ENCODE data around the gene ERG28. TPM values are rescaled to one million over a fixed set of nuclear protein-coding genes. Genes with fewer than 3 reads are reported as not detected.
A peak's percentile ranks its signal among the peaks of the same experiment; 100 is the strongest.

ERG28 gene
- total and polyA plus RNA-seq, 2 of the 13 experiments (the other 11 are each of a cell fraction or from before 2014, with no cell fraction given) = 27.3 to 32.3 TPM

- no peak for TF ChIP-seq ATF5 (CRISPR knock-in tag; IDR thresholded peaks at IDR 0.05; ENCODE audit: low read depth)
- no peak for TF ChIP-seq REL (CRISPR knock-in tag; conservative IDR thresholded peaks at IDR 0.05)
- no peak for TF ChIP-seq AKAP8 (CRISPR knock-in tag; IDR thresholded peaks at IDR 0.05)
- no peak for TF ChIP-seq SOX6 (IDR thresholded peaks at IDR 0.05)
- TF ChIP-seq SOX6 (CRISPR knock-in tag; IDR thresholded peaks at IDR 0.05) = peak; percentile 37
- no peak for TF ChIP-seq LBX2 (CRISPR knock-in tag; IDR thresholded peaks at IDR 0.05; ENCODE audit: borderline replicate concordance)
- TF ChIP-seq MLX (CRISPR knock-in tag; IDR thresholded peaks at IDR 0.05) = 0 out of 2 replicates have a peak, but pooled peaks have one; percentile 1
- no peak for TF ChIP-seq ETS1 (CRISPR knock-in tag; IDR thresholded peaks at IDR 0.05)
- TF ChIP-seq POLR2G (IDR thresholded peaks at IDR 0.05; ENCODE audit: low read depth, low read length) = peak; percentile 92
- 0 out of 2 replicates have a peak, but pooled peaks have one; percentile 57 for TF ChIP-seq ZNF333 (CRISPR knock-in tag; IDR thresholded peaks at IDR 0.05; ENCODE audit: borderline replicate concordance)
- TF ChIP-seq MIXL1 (CRISPR knock-in tag; IDR thresholded peaks at IDR 0.05) = 0 out of 2 replicates have a peak, but pooled peaks have one; percentile 14
- TF ChIP-seq GTF2F1 (IDR thresholded peaks at IDR 0.05; ENCODE audit: low read length) = no peak
- no peak for TF ChIP-seq ZFP82 (CRISPR knock-in tag; IDR thresholded peaks at IDR 0.05; ENCODE audit: borderline replicate concordance)
- peak; percentile 58; the same call in 1 of the 2 replicates for TF ChIP-seq ZBTB46 (CRISPR knock-in tag; IDR thresholded peaks at IDR 0.05; ENCODE audit: borderline replicate concordance)
- TF ChIP-seq THAP9 (CRISPR knock-in tag; IDR thresholded peaks at IDR 0.05; ENCODE audit: borderline replicate concordance) = peak; percentile 77; the same call in 1 of the 2 replicates
- no peak for TF ChIP-seq ZBTB49 (CRISPR knock-in tag; IDR thresholded peaks at IDR 0.05; ENCODE audit: borderline replicate concordance)
- no peak for TF ChIP-seq CBX2 (IDR thresholded peaks at IDR 0.05; ENCODE audit: low read depth, low read length)
- no peak for TF ChIP-seq CBX2 (CRISPR knock-in tag; IDR thresholded peaks at IDR 0.05; ENCODE audit: low read depth)
Observed at GRCh38 chr14:75660630-75661498, at the start of gene ERG28, which contains the start of gene TTLL5 (continued).

Measured in HepG2 (cell line).